ENCODE results near the gene ZFP3. TPM values are rescaled to one million over a fixed set of nuclear protein-coding genes. Genes with fewer than 3 reads are reported as not detected.

ZFP3 gene
- total and polyA plus RNA-seq, 2 experiments from 2014 or later = 0.55 to 1.6 TPM

- Histone ChIP-seq H3K9me2 (ENCODE audit: insufficient read depth) (no peaks in the 10 kb centered on the region), H2AFZ (no peak overlapping the region), H3K4me2 (no peak overlapping the region), H3K27ac (ENCODE audit: low read depth) (no peak overlapping the region), H3K79me2 (replicated peaks; ENCODE audit: insufficient read depth) (no peaks in the 10 kb centered on the region), H3F3A (replicated peaks; ENCODE audit: low read depth) (no peaks in the 10 kb centered on the region), H3K36me3 (ENCODE audit: insufficient read depth) (no peaks in the 10 kb centered on the region), H3K4me1 (ENCODE audit: insufficient read depth) (no peaks in the 10 kb centered on the region), H3K4me3 (no peak overlapping the region), H3K27me3 (ENCODE audit: insufficient read depth) (peaks cover 5% of the 10 kb centered on the region), H4K20me1 (replicated peaks; ENCODE audit: insufficient read depth) (no peaks in the 10 kb centered on the region)
- Mint-ChIP-seq H3K27me3 (ENCODE audit: insufficient read depth, low read depth, poor library complexity) (peaks cover 8% of the 10 kb centered on the region), H3K4me1 (no peaks in the 10 kb centered on the region), H3K9me3 (no peaks in the 10 kb centered on the region), H3K27ac (no peak overlapping the region), H3K4me3 (no peak overlapping the region), H3K36me3 (ENCODE audit: low read depth) (no peaks in the 10 kb centered on the region)
- TF ChIP-seq ZNF331 (CRISPR knock-in tag; IDR thresholded peaks at IDR 0.05; ENCODE audit: low read depth) (no peak), NANOG (IDR thresholded peaks at IDR 0.05; ENCODE audit: borderline replicate concordance) (no peak), ZNF114 (CRISPR knock-in tag; IDR thresholded peaks at IDR 0.05) (no peak), EZH2 (IDR thresholded peaks at IDR 0.05; ENCODE audit: low read depth, unreplicated experiment) (no peak), POLR2AphosphoS5 (IDR thresholded peaks at IDR 0.05; ENCODE audit: low read depth) (no peak), CTCF (conservative IDR thresholded peaks at IDR 0.05; ENCODE audit: low read depth in 2 of 2) (no peak), EZH2phosphoT487 (IDR thresholded peaks at IDR 0.05; ENCODE audit: unreplicated experiment) (no peak), JUNB (IDR thresholded peaks at IDR 0.05; ENCODE audit: unreplicated experiment) (no peak), STAT1 (IDR thresholded peaks at IDR 0.05; ENCODE audit: unreplicated experiment) (no peak), CREB1 (CRISPR knock-in tag; IDR thresholded peaks at IDR 0.05; ENCODE audit: low read depth) (no peak)
- TF ChIP-seq, protein P1, sequence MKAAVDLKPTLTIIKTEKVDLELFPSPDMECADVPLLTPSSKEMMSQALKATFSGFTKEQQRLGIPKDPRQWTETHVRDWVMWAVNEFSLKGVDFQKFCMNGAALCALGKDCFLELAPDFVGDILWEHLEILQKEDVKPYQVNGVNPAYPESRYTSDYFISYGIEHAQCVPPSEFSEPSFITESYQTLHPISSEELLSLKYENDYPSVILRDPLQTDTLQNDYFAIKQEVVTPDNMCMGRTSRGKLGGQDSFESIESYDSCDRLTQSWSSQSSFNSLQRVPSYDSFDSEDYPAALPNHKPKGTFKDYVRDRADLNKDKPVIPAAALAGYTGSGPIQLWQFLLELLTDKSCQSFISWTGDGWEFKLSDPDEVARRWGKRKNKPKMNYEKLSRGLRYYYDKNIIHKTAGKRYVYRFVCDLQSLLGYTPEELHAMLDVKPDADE (IDR thresholded peaks at IDR 0.05) = no peak
- TF ChIP-seq, protein P2, sequence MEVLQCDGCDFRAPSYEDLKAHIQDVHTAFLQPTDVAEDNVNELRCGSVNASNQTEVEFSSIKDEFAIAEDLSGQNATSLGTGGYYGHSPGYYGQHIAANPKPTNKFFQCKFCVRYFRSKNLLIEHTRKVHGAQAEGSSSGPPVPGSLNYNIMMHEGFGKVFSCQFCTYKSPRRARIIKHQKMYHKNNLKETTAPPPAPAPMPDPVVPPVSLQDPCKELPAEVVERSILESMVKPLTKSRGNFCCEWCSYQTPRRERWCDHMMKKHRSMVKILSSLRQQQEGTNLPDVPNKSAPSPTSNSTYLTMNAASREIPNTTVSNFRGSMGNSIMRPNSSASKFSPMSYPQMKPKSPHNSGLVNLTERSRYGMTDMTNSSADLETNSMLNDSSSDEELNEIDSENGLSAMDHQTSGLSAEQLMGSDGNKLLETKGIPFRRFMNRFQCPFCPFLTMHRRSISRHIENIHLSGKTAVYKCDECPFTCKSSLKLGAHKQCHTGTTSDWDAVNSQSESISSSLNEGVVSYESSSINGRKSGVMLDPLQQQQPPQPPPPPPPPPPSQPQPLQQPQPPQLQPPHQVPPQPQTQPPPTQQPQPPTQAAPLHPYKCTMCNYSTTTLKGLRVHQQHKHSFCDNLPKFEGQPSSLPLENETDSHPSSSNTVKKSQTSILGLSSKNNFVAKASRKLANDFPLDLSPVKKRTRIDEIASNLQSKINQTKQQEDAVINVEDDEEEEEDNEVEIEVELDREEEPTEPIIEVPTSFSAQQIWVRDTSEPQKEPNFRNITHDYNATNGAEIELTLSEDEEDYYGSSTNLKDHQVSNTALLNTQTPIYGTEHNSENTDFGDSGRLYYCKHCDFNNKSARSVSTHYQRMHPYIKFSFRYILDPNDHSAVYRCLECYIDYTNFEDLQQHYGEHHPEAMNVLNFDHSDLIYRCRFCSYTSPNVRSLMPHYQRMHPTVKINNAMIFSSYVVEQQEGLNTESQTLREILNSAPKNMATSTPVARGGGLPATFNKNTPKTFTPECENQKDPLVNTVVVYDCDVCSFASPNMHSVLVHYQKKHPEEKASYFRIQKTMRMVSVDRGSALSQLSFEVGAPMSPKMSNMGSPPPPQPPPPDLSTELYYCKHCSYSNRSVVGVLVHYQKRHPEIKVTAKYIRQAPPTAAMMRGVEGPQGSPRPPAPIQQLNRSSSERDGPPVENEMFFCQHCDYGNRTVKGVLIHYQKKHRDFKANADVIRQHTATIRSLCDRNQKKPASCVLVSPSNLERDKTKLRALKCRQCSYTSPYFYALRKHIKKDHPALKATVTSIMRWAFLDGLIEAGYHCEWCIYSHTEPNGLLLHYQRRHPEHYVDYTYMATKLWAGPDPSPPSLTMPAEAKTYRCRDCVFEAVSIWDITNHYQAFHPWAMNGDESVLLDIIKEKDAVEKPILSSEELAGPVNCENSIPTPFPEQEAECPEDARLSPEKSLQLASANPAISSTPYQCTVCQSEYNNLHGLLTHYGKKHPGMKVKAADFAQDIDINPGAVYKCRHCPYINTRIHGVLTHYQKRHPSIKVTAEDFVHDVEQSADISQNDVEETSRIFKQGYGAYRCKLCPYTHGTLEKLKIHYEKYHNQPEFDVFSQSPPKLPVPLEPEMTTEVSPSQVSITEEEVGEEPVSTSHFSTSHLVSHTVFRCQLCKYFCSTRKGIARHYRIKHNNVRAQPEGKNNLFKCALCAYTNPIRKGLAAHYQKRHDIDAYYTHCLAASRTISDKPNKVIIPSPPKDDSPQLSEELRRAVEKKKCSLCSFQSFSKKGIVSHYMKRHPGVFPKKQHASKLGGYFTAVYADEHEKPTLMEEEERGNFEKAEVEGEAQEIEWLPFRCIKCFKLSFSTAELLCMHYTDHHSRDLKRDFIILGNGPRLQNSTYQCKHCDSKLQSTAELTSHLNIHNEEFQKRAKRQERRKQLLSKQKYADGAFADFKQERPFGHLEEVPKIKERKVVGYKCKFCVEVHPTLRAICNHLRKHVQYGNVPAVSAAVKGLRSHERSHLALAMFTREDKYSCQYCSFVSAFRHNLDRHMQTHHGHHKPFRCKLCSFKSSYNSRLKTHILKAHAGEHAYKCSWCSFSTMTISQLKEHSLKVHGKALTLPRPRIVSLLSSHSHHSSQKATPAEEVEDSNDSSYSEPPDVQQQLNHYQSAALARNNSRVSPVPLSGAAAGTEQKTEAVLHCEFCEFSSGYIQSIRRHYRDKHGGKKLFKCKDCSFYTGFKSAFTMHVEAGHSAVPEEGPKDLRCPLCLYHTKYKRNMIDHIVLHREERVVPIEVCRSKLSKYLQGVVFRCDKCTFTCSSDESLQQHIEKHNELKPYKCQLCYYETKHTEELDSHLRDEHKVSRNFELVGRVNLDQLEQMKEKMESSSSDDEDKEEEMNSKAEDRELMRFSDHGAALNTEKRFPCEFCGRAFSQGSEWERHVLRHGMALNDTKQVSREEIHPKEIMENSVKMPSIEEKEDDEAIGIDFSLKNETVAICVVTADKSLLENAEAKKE (CRISPR knock-in tag; IDR thresholded peaks at IDR 0.05) = no peak
- TF ChIP-seq, protein P3, sequence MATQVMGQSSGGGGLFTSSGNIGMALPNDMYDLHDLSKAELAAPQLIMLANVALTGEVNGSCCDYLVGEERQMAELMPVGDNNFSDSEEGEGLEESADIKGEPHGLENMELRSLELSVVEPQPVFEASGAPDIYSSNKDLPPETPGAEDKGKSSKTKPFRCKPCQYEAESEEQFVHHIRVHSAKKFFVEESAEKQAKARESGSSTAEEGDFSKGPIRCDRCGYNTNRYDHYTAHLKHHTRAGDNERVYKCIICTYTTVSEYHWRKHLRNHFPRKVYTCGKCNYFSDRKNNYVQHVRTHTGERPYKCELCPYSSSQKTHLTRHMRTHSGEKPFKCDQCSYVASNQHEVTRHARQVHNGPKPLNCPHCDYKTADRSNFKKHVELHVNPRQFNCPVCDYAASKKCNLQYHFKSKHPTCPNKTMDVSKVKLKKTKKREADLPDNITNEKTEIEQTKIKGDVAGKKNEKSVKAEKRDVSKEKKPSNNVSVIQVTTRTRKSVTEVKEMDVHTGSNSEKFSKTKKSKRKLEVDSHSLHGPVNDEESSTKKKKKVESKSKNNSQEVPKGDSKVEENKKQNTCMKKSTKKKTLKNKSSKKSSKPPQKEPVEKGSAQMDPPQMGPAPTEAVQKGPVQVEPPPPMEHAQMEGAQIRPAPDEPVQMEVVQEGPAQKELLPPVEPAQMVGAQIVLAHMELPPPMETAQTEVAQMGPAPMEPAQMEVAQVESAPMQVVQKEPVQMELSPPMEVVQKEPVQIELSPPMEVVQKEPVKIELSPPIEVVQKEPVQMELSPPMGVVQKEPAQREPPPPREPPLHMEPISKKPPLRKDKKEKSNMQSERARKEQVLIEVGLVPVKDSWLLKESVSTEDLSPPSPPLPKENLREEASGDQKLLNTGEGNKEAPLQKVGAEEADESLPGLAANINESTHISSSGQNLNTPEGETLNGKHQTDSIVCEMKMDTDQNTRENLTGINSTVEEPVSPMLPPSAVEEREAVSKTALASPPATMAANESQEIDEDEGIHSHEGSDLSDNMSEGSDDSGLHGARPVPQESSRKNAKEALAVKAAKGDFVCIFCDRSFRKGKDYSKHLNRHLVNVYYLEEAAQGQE (IDR thresholded peaks at IDR 0.05; ENCODE audit: unreplicated experiment) = no peak
- no peak for ATAC-seq
- DNase-seq (ENCODE audit: low spot score) = no peak
Observed at GRCh38 chr17:5065227-5065744, 13.0 kb upstream of the ZFP3 start.

Data from GM23338 (cell line).